Measurements from ENCODE around the gene SAP25. TPM values are rescaled to one million over a fixed set of nuclear protein-coding genes. Genes with fewer than 3 reads are reported as not detected.

Gene SAP25
- total RNA-seq, 4 donors from 2014 or later: 2.4 to 8.4 (median 4.6) TPM

DNA sequence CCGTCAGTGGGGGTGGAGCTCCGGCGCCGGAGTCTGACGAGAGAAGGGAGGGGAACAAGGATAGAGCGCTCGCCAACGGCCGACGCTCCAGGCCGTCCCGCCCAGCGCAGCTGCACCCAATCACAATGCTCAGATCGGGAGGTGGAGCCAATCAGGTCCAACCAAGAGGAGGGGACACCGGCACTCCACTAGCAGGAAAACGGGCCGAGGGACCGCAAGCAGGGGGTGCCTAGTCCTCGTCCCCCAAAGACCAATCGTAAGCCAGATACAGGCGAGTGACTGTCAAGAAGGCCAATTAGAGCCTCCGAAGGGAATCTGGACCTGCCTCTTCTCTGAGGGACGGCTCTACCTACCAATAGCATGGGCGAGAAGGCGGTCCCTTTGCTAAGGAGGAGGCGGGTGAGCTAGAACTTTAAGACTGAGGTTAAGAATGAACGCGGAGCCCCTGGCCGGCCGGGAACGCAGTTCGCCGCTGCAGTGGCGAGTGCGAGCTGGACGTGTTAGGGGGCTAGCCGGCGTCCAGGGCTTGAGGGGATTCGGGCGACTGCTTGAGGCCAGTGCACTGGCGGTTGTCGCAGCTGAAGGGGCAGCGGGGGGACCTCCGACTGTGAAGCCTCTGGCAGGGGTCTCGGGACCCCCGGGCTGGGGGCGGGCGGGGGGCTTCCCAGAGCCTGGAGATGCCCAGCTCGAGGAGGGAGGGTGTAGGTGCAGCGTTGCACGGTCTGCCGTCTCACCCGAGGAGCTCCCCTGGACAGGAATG lies 12.7 kb upstream of the SAP25 start, which contains the start of gene FBXO24:
Gene FBXO24 (plus strand): TSS at position 63 of the 760 bp plus-strand sequence. CDS start 298 bp downstream, at position 361.
- Histone ChIP-seq H3K27ac (peak within 1 kb of the TSS; percentile 87 to 96 (median 94)), H3K27me3 (no peaks in the 10 kb centered on the region), H3K36me3 (peaks cover 0 to 17% (median 11%) of the 10 kb centered on the region in 3 donors), H3K9me3 (no peaks in the 10 kb centered on the region), H3K4me1 (peaks cover 0 to 61% (median 24%) of the 10 kb centered on the region in 4 donors), H3K4me3 (peak within 1 kb of the TSS; percentile 75 to 93 (median 88))
- WGBS, 2 donors: 0 to 1% methylated on average over 38 to 41 of the region's 53 CpGs
- peak in 1 of 2 donors; percentile 72 for TF ChIP-seq EP300 (IDR thresholded peaks at IDR 0.05)
- TF ChIP-seq POLR2A (IDR thresholded peaks at IDR 0.05): peak in 1 of 2 donors; percentile 2
- TF ChIP-seq, protein P1, sequence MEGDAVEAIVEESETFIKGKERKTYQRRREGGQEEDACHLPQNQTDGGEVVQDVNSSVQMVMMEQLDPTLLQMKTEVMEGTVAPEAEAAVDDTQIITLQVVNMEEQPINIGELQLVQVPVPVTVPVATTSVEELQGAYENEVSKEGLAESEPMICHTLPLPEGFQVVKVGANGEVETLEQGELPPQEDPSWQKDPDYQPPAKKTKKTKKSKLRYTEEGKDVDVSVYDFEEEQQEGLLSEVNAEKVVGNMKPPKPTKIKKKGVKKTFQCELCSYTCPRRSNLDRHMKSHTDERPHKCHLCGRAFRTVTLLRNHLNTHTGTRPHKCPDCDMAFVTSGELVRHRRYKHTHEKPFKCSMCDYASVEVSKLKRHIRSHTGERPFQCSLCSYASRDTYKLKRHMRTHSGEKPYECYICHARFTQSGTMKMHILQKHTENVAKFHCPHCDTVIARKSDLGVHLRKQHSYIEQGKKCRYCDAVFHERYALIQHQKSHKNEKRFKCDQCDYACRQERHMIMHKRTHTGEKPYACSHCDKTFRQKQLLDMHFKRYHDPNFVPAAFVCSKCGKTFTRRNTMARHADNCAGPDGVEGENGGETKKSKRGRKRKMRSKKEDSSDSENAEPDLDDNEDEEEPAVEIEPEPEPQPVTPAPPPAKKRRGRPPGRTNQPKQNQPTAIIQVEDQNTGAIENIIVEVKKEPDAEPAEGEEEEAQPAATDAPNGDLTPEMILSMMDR (IDR thresholded peaks at IDR 0.05): peak in 1 of 5 experiments; percentile 60
- peak; percentile 99 for DNase-seq (ENCODE audit: low spot score in 2 of 2)

DNA sequence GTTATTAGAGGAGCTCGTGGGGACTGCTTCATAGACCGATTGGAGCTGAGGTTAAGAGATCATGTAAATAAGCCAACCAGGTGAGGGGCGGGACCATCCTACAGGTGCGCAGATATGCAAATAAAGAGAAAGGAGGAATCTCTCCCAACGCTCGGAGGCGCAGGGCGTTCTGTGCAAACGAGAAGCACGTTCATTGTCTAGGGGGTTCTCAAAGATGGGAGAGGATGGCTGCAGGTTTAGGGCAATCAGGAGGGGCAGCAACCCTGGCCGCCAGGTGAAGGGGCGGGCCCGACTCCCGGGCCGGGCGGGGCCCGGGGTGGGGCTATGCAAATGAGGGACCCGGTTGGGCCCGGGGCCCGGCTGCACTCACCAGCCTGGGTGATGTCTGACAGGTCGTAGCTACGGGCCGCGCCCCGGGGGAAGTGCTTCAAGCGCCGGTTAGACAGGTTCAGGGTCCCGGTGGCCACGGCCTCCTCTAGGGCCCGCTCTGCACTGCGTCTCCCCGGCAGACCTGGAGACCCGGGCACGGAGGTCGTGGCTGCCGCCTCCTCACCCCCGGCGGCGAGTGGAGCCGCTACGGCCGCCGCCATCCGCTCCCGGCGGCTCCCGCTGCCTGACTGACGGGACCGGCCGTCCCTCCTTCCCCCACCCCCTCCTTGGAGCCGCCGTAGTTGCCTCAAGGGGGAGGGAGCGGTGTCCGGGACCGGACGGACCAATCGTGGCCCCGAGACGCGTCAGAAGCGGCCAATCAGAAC lies 12.0 kb upstream of the SAP25 start, which contains the start of gene LRCH4:
Gene LRCH4 (minus strand): TSS at position 619 of the 755 bp plus-strand sequence. CDS start 29 bp downstream, at position 590.
- Histone ChIP-seq H3K27ac (peak within 1 kb of the TSS; percentile 87 to 96 (median 94)), H3K4me3 (peak within 1 kb of the TSS; percentile 75 to 93 (median 88)), H3K4me1 (peaks cover 0 to 60% (median 24%) of the 10 kb centered on the region in 4 donors), H3K9me3 (no peaks in the 10 kb centered on the region), H3K27me3 (no peaks in the 10 kb centered on the region), H3K36me3 (peaks cover 3 to 25% (median 18%) of the 10 kb centered on the region in 3 donors)
- 0 to 1% methylated on average over 14 to 53 of the region's 61 CpGs for WGBS, 2 donors
- TF ChIP-seq, protein P1 (IDR thresholded peaks at IDR 0.05): peak in 1 of 5 experiments; percentile 57
- peak; percentile 96 to 99 for TF ChIP-seq POLR2A (IDR thresholded peaks at IDR 0.05)
- peak; percentile 98 to 99 for TF ChIP-seq EP300 (IDR thresholded peaks at IDR 0.05)
- no peak for DNase-seq (ENCODE audit: low spot score in 2 of 2)

DNA sequence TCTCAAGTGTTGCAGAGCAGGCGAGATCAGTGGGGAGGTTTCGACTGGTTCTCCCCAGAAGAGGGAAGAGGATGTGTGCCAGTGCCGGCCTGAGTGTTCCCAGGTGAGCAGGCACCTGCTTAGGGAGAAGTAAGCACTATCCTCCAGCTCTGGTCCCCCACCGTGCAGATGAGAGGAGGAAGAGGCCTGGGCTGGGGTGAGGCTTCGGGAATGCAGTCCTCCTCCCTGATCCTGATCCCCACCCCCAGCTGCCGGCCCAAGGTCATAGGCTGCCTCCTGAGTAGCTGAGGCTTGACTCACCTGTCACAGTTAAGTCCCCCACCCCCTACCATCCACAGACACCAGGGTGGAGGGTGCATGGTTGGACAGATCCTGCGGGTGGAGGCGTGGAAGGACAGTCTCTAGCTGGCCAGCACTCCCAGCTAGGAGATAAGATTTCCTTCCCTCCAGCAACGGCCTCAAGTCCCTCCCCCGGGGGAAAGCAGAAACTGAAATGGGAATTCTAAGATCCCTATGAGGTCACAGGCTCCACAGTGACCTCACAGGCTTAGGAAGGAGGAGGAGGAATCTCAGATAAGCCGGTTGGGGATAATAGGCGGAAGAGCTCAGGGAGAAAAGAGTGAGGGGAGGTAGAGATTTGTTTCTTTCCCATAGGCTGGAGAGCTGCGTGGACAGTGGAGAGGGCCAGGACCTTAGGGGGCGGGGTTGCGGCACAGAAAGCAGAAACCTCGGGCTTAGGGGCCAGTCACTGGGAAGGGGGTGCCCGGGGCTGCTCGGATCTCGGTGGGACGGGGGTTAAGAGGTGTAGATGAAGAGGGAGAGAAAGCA lies 11.2 kb upstream of the SAP25 start:
- TF ChIP-seq EP300 (IDR thresholded peaks at IDR 0.05) (no peak), POLR2A (IDR thresholded peaks at IDR 0.05) (peak in 1 of 2 donors; percentile 17)
- TF ChIP-seq, protein P1 (IDR thresholded peaks at IDR 0.05): no peak
- Histone ChIP-seq H3K36me3 (peaks cover 3 to 33% (median 20%) of the 10 kb centered on the region in 3 donors), H3K27me3 (no peaks in the 10 kb centered on the region), H3K9me3 (no peaks in the 10 kb centered on the region), H3K27ac (peak overlapping the region; percentile 87 to 96 (median 94)), H3K4me1 (peaks cover 0 to 52% (median 24%) of the 10 kb centered on the region in 4 donors), H3K4me3 (peak overlapping the region; percentile 70 to 93 (median 84))
- WGBS, 2 donors: 4% methylated on average over 17 to 19 of the region's 20 CpGs
- DNase-seq (ENCODE audit: low spot score in 2 of 2): no peak

DNA sequence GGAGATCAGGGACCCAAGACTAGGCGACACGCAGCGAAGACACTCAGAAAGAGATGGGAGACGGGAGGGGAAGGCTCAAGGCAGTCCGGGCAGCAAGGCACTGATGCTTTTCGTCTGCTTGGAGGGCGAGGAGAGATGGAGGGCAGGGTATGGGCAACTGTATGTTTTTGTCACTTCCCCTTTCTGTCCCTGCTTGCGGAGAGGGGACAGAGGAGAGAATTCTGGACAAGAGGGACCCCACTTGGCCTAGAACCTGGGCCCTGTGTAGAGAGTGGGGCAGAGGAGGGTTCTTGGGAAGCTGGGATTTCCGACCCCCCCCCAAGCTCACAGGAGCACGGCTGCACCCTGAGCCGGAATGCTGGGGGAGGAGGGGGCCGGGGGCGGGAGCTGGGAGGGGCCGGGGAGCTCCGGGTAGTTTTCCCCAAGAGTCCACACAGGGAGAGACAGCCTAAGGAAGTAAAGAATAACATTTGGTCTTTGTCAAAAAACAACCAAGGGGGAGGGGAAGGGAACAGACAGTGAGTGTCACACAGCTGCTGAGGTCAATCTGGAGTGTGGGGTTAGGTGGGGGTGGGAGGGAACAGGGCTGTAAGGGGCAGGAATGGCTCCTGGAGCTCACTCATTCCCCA lies 10.5 kb upstream of the SAP25 start:
- Histone ChIP-seq H3K4me1 (peaks cover 0 to 47% (median 24%) of the 10 kb centered on the region in 4 donors), H3K27ac (peak overlapping the region; percentile 87 to 96 (median 94)), H3K36me3 (peaks cover 3 to 40% (median 26%) of the 10 kb centered on the region in 3 donors), H3K4me3 (peak overlapping the region; percentile 70 to 93 (median 84)), H3K27me3 (no peaks in the 10 kb centered on the region), H3K9me3 (no peaks in the 10 kb centered on the region)
- DNase-seq (ENCODE audit: low spot score in 2 of 2): no peak
- TF ChIP-seq EP300 (IDR thresholded peaks at IDR 0.05): no peak
- TF ChIP-seq POLR2A (IDR thresholded peaks at IDR 0.05): no peak
- TF ChIP-seq, protein P1 (IDR thresholded peaks at IDR 0.05): no peak
- 35 to 38% methylated on average over 15 of the region's 15 CpGs for WGBS, 2 donors

Measured in tibial nerve (tissue), 4 donors.